NCI-H187 (cell line): ENCODE results near the gene CADM1.

ENCODE experiments used
- DNase-seq, 2 experiments: peaks; one replicate each; lab custom pipeline; 2025; lab: John Stamatoyannopoulos, UW

CADM1 gene

GRCh38 chr11:115317277-115318185 is 186.7 kb downstream of the CADM1 start:
- peak in 1 of 2 experiments; percentile 37 for DNase-seq

GRCh38 chr11:115316696-115317095 is 187.5 kb downstream of the CADM1 start:
- DNase-seq = no peak

- no peak for DNase-seq
These were observed 189.8 kb downstream of the CADM1 start for GRCh38 chr11:115314330-115314920.

- DNase-seq = no peak
These were observed 190.9 kb downstream of the CADM1 start for GRCh38 chr11:115313224-115313838.

- DNase-seq = no peak
These were observed 192.3 kb downstream of the CADM1 start for GRCh38 chr11:115311949-115312348.

GRCh38 chr11:115306689-115307088 is 197.5 kb downstream of the CADM1 start:
- no peak for DNase-seq

- DNase-seq = no peak
These were observed 199.3 kb downstream of the CADM1 start for GRCh38 chr11:115304774-115305472.

GRCh38 chr11:115303929-115304531 is 200.2 kb downstream of the CADM1 start:
- no peak for DNase-seq

- no peak for DNase-seq
These were observed 201.1 kb downstream of the CADM1 start for GRCh38 chr11:115302946-115303703.

GRCh38 chr11:115300660-115301428 is 203.4 kb downstream of the CADM1 start:
- DNase-seq = no peak

- DNase-seq = peak in 1 of 2 experiments; percentile 28
These were observed 205.8 kb downstream of the CADM1 start for GRCh38 chr11:115298300-115299012.

- DNase-seq = no peak
These were observed 206.9 kb downstream of the CADM1 start for GRCh38 chr11:115297330-115297729.

GRCh38 chr11:115291325-115291724 is 212.9 kb downstream of the CADM1 start:
- DNase-seq = no peak

- DNase-seq = peak in 1 of 2 experiments; percentile 63
These were observed 213.3 kb downstream of the CADM1 start for GRCh38 chr11:115290893-115291292.

GRCh38 chr11:115290479-115290878 is 213.7 kb downstream of the CADM1 start:
- no peak for DNase-seq

GRCh38 chr11:115287266-115287665 is 216.9 kb downstream of the CADM1 start:
- DNase-seq = no peak

- DNase-seq = no peak
These were observed 217.6 kb downstream of the CADM1 start for GRCh38 chr11:115286614-115287013.

- no peak for DNase-seq
These were observed 219.4 kb downstream of the CADM1 start for GRCh38 chr11:115284773-115285172.

- DNase-seq = peak in 1 of 2 experiments; percentile 30
These were observed 221.3 kb downstream of the CADM1 start for GRCh38 chr11:115282923-115283322.

- DNase-seq = no peak
These were observed 223.4 kb downstream of the CADM1 start for GRCh38 chr11:115280775-115281174.
